Endothelial cell of umbilical vein (primary cell): Measurements from ENCODE around the gene DLGAP1. TPM values are rescaled to one million over a fixed set of nuclear protein-coding genes. Genes with fewer than 3 reads are reported as not detected.

Experiments used
- BruUV-seq: library from RNA; stranded (reverse); fragments of 400-500 nt; replicated peaks from 2 replicates; lab custom pipeline; 2021; lab: Mats Ljungman, UMichigan
- CTCF ChIA-PET: fragments of 300-600, 350-600 bp; sonication (Branson Sonifier 250); formaldehyde crosslinking; loops from one replicate; lab custom pipeline; 2021; ENCODE audit warnings: antibody characterized with exemption, inconsistent platforms; lab: Charles Lee
- POLR2A ChIA-PET: fragments of 300-600, 350-600 bp; sonication (Branson Sonifier 250); formaldehyde crosslinking; loops from one replicate; lab custom pipeline; 2021; ENCODE audit warnings: antibody characterized with exemption, inconsistent platforms; lab: Charles Lee
- DNase-seq: peaks from one replicate; pipeline ENCODE4 v3.0.0-alpha.2; 2011; ENCODE audit warnings: low read depth, low spot score
- FAIRE-seq: peaks from 2 replicates; lab custom pipeline; 2011; peaks lifted over from hg19 to GRCh38; lab: Jason Lieb, UNC
- H2AFZ ChIP-seq: 2 replicates; pipeline ENCODE4 v1.6.0; 2012; ENCODE audit warnings: low read depth, low read length, control low read depth, inconsistent platforms
- H3K27ac ChIP-seq: 2 replicates; pipeline ENCODE4 v1.5.1; 2011; ENCODE audit warnings: low read depth, mild to moderate bottlenecking, control low read depth, low read length, moderate library complexity; ENCODE audit not compliant: insufficient read depth
- H3K27me3 ChIP-seq, 2 experiments: 2 replicates each; pipeline versions ENCODE4 v1.6.0 to v1.6.1; 2011; ENCODE audit warnings: low read length in 2 of 2, mixed read lengths in 1 of 2; ENCODE audit not compliant: control insufficient read depth in 2 of 2, insufficient read depth in 2 of 2
- H3K36me3 ChIP-seq, 2 experiments: 2 replicates in 1 of 2; 3 replicates in 1 of 2; pipeline ENCODE4 v1.5.1; 2011; ENCODE audit warnings: low read length in 2 of 2, mild to moderate bottlenecking in 1 of 2, moderate library complexity in 1 of 2; ENCODE audit not compliant: control insufficient read depth in 2 of 2, insufficient read depth in 2 of 2; ENCODE audit errors: extremely low read depth in 1 of 2
- H3K4me1 ChIP-seq: 3 replicates; pipeline ENCODE4 v1.5.1; 2011; ENCODE audit warnings: mild to moderate bottlenecking, low read length; ENCODE audit not compliant: control insufficient read depth, insufficient read depth; ENCODE audit errors: extremely low read depth
- H3K4me2 ChIP-seq: 2 replicates; pipeline ENCODE4 v1.6.1; 2011; ENCODE audit warnings: low read length, control low read depth, mixed read lengths; ENCODE audit not compliant: insufficient read depth
- H3K4me3 ChIP-seq, 3 experiments: fragments of 200-600 bp in 1 of 3; sonication (generic), shearing (Covaris generic) in 1 of 3; replicated peaks in 1 of 3; 2 replicates each; pipeline ENCODE4 v1.5.1; 2011 to 2016; ENCODE audit warnings: control low read depth in 3 of 3, low read length in 3 of 3, mild to moderate bottlenecking in 2 of 3, inconsistent platforms in 1 of 3, low read depth in 1 of 3, moderate library complexity in 1 of 3; ENCODE audit not compliant: insufficient read depth in 1 of 3
- H3K79me2 ChIP-seq: 2 replicates; pipeline ENCODE4 v1.6.0; 2012; ENCODE audit warnings: low read length, inconsistent platforms; ENCODE audit not compliant: control insufficient read depth, insufficient read depth
- H3K9ac ChIP-seq: replicated peaks from 2 replicates; pipeline ENCODE3; 2011; ENCODE audit warnings: low read length, control low read depth; ENCODE audit not compliant: insufficient read depth; ENCODE audit errors: extremely low read depth
- H3K9me1 ChIP-seq: replicated peaks from 3 replicates; pipeline ENCODE4 v1.6.0; 2011; ENCODE audit warnings: mild to moderate bottlenecking, low read length; ENCODE audit not compliant: control insufficient read depth, insufficient read depth; ENCODE audit errors: extremely low read depth
- H3K9me3 ChIP-seq: replicated peaks from 2 replicates; pipeline ENCODE4 v1.5.1; 2012; ENCODE audit warnings: low read length, inconsistent platforms; ENCODE audit not compliant: control insufficient read depth, insufficient read depth
- H4K20me1 ChIP-seq: replicated peaks from 2 replicates; pipeline ENCODE3; 2011; ENCODE audit warnings: mild to moderate bottlenecking, low read length; ENCODE audit not compliant: control insufficient read depth, insufficient read depth; ENCODE audit errors: extremely low read depth
- EZH2 ChIP-seq: IDR thresholded peaks from 2 replicates; pipeline ENCODE4 v1.6.1; 2012; ENCODE audit warnings: borderline replicate concordance, low read depth, mild to moderate bottlenecking, moderate library complexity, low read length, inconsistent platforms; ENCODE audit not compliant: severe bottlenecking
- FOS ChIP-seq: IDR thresholded peaks from 2 replicates; pipeline ENCODE4 v1.6.1; 2011; ENCODE audit warnings: mild to moderate bottlenecking, low read length, moderate library complexity, borderline replicate concordance; ENCODE audit not compliant: insufficient read depth
- GATA2 ChIP-seq: IDR thresholded peaks from 2 replicates; pipeline ENCODE4 v1.7.0; 2011; ENCODE audit warnings: low read depth, mild to moderate bottlenecking, moderate library complexity, mixed read lengths, low read length; ENCODE audit not compliant: insufficient read length, insufficient read depth
- JUN ChIP-seq: IDR thresholded peaks from 2 replicates; pipeline ENCODE4 v1.6.1; 2011; ENCODE audit warnings: borderline replicate concordance, low read depth; ENCODE audit not compliant: insufficient read length, insufficient read depth
- MAX ChIP-seq: IDR thresholded peaks from 2 replicates; pipeline ENCODE4 v1.6.1; 2011; ENCODE audit not compliant: insufficient read depth, insufficient read length
- MYC ChIP-seq: IDR thresholded peaks from one replicate; pipeline ENCODE4 v1.6.1; 2011; ENCODE audit warnings: mild to moderate bottlenecking, low read depth, low read length
- POLR2A ChIP-seq: IDR thresholded peaks from 2 replicates; pipeline ENCODE4 v1.6.1; 2012; ENCODE audit warnings: low read depth, mild to moderate bottlenecking, control low read depth, low read length
- POLR2AphosphoS5 ChIP-seq: IDR thresholded peaks from 2 replicates; pipeline ENCODE4 v1.6.1; 2012; ENCODE audit warnings: low read depth, mild to moderate bottlenecking, control low read depth, low read length, moderate library complexity; ENCODE audit not compliant: insufficient read depth
- dilution Hi-C: fragments of 300-500 bp; cut with MboI; formaldehyde crosslinking; loops from one replicate; pipeline ENCODE4 v1.15.0; 2019; ENCODE audit warnings: low sequenced_read_pairs; ENCODE audit not compliant: extremely low pct_ligation_motif_present
- intact Hi-C: fragments of 100-400 bp; cut with micrococcal nuclease; formaldehyde crosslinking; loops from one replicate; pipeline ENCODE4 v1.10.0; 2022
- polyA plus RNA-seq, 4 experiments: library from polyadenylated mRNA; depleted of rRNA in 3 of 4; stranded (reverse) in 3 of 4; unstranded in 1 of 4; fragments of >200 nt; gene quantifications; 2 replicates each; pipeline versions ENCODE4 v1.2.1 to v1.2.3, GENCODE V29; 2011 to 2012; ENCODE audit warnings: missing spikeins in 1 of 4
- total RNA-seq: library from RNA; stranded (reverse); gene quantifications from 2 replicates; pipeline ENCODE4 v1.2.3, GENCODE V29; 2021
- TF ChIP-seq, protein P1 (sequence below), 2 donors: IDR thresholded peaks; 1 replicate in 1 of 2; 2 replicates in 1 of 2; pipeline ENCODE4 v1.5.1; 2011; ENCODE audit warnings: low read length in 2 of 2, mild to moderate bottlenecking in 2 of 2, moderate library complexity in 2 of 2, control low read depth in 1 of 2, inconsistent platforms in 1 of 2, low read depth in 1 of 2; ENCODE audit not compliant: insufficient read depth in 1 of 2; ENCODE audit errors: extremely low read depth in 1 of 2

Gene DLGAP1
- total and polyA plus RNA-seq, 2 donors (not counting 3 experiments of a cell fraction or from before 2014, with no cell fraction given) = 0.04 TPM; not detected in 1

DNA sequence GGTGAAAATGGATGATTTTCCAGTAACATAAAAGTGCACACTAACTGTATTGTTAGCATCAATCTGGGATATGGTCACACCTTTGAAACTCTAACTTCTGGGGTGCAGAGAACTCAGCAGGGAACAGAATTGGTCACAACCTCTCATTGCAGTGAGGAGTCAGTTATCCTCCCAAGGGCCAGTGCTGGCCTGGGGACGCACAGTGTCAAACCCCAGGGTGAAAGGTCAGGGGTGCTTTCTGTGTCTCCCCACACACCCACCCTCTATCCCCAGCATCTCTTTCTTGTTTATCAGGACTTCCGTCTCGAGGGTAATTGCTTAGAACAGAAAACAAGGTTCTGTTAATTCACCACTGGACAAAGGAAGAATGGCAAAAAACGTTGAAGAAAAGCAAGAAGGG, 208.7 kb downstream of the DLGAP1 start:
- BruUV-seq = no TSS peak
- no peak overlapping the region for H3K9ac ChIP-seq
- no peaks in the 10 kb centered on the region for H3K9me1 ChIP-seq
- no peaks in the 10 kb centered on the region for H3K36me3 ChIP-seq
- TF ChIP-seq POLR2A (no peak), JUN (no peak), GATA2 (no peak), EZH2 (no peak), POLR2AphosphoS5 (no peak), MYC (no peak), MAX (no peak), FOS (no peak)
- TF ChIP-seq, protein P1, sequence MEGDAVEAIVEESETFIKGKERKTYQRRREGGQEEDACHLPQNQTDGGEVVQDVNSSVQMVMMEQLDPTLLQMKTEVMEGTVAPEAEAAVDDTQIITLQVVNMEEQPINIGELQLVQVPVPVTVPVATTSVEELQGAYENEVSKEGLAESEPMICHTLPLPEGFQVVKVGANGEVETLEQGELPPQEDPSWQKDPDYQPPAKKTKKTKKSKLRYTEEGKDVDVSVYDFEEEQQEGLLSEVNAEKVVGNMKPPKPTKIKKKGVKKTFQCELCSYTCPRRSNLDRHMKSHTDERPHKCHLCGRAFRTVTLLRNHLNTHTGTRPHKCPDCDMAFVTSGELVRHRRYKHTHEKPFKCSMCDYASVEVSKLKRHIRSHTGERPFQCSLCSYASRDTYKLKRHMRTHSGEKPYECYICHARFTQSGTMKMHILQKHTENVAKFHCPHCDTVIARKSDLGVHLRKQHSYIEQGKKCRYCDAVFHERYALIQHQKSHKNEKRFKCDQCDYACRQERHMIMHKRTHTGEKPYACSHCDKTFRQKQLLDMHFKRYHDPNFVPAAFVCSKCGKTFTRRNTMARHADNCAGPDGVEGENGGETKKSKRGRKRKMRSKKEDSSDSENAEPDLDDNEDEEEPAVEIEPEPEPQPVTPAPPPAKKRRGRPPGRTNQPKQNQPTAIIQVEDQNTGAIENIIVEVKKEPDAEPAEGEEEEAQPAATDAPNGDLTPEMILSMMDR (IDR thresholded peaks at IDR 0.05; ENCODE audit: extremely low read depth in 1 of 2, insufficient read depth in 1 of 2, low read depth in 1 of 2, low read length in 2 of 2) = no peak
- H3K4me1 ChIP-seq = no peaks in the 10 kb centered on the region
- H3K4me2 ChIP-seq = no peak overlapping the region
- intact Hi-C loops = no loop called here
- H3K27me3 ChIP-seq = no peaks in the 10 kb centered on the region
- POLR2A ChIA-PET = no interaction called here
- no peak overlapping the region for H3K27ac ChIP-seq
- H3K9me3 ChIP-seq = no peaks in the 10 kb centered on the region
- DNase-seq (no peak), FAIRE-seq (no peak)
- H3K4me3 ChIP-seq = no peak overlapping the region
- CTCF ChIA-PET = no interaction called here
- dilution Hi-C loops = no loop called here
- H4K20me1 ChIP-seq = no peaks in the 10 kb centered on the region
- H3K79me2 ChIP-seq = no peaks in the 10 kb centered on the region
- no peak overlapping the region for H2AFZ ChIP-seq
